ENCODE results near the gene ZNF319. TPM values are rescaled to one million over a fixed set of nuclear protein-coding genes. Genes with fewer than 3 reads are reported as not detected.

The ZNF319 gene
- total and polyA plus RNA-seq, 2 of the 13 experiments (the other 11 are each of a cell fraction or from before 2014, with no cell fraction given), result 2.4 to 3.6 TPM

DNA sequence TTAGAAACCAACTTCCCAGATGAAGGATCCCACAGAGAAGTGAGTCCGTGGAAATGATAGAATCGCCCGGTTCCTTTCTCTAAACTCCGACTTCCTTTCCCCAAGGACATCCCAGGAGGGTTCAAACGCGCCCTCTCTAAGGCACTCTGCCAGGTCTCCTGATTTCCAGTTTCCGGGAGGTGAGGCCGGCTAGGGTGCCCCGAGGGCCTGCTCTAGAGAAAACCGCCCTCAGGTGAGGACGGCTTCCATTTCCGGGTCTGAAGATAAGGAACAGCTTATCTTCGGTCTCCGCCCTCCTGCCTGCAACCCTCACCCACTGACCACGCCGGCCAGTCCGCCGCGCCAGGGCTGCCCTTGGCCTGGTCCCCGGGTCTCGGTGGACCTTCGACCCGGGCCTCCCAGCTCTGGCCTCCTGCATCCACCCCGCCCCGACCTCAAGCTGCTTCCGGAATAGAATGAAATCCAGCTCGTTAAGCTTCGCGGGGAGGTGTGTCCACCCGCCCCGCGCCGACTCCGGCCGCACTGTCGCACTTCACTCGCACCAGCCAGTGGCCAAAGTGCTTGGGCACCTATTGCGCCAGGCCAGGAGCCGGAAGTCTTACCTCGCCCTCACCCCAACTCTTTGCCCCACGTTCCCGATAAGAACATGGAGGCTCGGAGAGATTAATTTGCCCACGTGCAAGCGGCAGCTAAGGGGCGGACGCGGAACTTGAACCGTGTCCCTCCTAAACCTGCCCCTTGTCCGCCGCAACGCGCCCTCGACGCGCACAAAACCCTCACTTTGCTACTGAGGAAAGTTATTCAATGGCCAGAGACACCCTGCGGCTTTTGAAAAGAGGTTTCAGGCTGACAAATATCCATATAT lies 24.2 kb upstream of the ZNF319 start (continued):
- TF ChIP-seq, protein P1, sequence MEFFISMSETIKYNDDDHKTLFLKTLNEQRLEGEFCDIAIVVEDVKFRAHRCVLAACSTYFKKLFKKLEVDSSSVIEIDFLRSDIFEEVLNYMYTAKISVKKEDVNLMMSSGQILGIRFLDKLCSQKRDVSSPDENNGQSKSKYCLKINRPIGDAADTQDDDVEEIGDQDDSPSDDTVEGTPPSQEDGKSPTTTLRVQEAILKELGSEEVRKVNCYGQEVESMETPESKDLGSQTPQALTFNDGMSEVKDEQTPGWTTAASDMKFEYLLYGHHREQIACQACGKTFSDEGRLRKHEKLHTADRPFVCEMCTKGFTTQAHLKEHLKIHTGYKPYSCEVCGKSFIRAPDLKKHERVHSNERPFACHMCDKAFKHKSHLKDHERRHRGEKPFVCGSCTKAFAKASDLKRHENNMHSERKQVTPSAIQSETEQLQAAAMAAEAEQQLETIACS (CRISPR knock-in tag; IDR thresholded peaks at IDR 0.05), result no peak
- peak; percentile 64; the same call in 1 of the 2 replicates for TF ChIP-seq ZNF75D (CRISPR knock-in tag; IDR thresholded peaks at IDR 0.05; ENCODE audit: borderline replicate concordance)
- TF ChIP-seq ZNF274 (CRISPR knock-in tag; IDR thresholded peaks at IDR 0.05), result peak; percentile 93
- no peak for TF ChIP-seq ZFP36 (IDR thresholded peaks at IDR 0.05; ENCODE audit: borderline replicate concordance, low read depth, low read length, partially characterized antibody)
- no peak for TF ChIP-seq CHD2 (IDR thresholded peaks at IDR 0.05; ENCODE audit: low read depth, low read length)
- TF ChIP-seq IRX3 (CRISPR knock-in tag; IDR thresholded peaks at IDR 0.05; ENCODE audit: borderline replicate concordance, low read depth), result no peak; the same call in 1 of the 2 replicates
- TF ChIP-seq MAFF (IDR thresholded peaks at IDR 0.05; ENCODE audit: low read depth, low read length), result no peak
- TF ChIP-seq, protein P2, sequence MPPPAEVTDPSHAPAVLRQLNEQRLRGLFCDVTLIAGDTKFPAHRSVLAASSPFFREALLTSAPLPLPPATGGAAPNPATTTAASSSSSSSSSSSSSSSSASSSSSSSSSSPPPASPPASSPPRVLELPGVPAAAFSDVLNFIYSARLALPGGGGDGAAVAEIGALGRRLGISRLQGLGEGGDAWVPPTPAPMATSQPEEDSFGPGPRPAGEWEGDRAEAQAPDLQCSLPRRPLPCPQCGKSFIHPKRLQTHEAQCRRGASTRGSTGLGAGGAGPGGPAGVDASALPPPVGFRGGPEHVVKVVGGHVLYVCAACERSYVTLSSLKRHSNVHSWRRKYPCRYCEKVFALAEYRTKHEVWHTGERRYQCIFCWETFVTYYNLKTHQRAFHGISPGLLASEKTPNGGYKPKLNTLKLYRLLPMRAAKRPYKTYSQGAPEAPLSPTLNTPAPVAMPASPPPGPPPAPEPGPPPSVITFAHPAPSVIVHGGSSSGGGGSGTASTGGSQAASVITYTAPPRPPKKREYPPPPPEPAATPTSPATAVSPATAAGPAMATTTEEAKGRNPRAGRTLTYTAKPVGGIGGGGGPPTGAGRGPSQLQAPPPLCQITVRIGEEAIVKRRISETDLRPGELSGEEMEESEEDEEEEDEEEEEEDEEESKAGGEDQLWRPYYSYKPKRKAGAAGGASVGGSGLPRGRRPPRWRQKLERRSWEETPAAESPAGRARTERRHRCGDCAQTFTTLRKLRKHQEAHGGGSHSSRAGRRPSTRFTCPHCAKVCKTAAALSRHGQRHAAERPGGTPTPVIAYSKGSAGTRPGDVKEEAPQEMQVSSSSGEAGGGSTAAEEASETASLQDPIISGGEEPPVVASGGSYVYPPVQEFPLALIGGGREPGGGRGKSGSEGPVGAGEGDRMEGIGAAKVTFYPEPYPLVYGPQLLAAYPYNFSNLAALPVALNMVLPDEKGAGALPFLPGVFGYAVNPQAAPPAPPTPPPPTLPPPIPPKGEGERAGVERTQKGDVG (CRISPR knock-in tag; IDR thresholded peaks at IDR 0.05; ENCODE audit: borderline replicate concordance), result no peak; the same call in 1 of the 2 replicates
- TF ChIP-seq RARG (CRISPR knock-in tag; IDR thresholded peaks at IDR 0.05; ENCODE audit: low read depth), result no peak
- no peak; the same call in 1 of the 2 replicates for TF ChIP-seq ZNF329 (CRISPR knock-in tag; IDR thresholded peaks at IDR 0.05; ENCODE audit: low read depth)
- TF ChIP-seq, protein P3, sequence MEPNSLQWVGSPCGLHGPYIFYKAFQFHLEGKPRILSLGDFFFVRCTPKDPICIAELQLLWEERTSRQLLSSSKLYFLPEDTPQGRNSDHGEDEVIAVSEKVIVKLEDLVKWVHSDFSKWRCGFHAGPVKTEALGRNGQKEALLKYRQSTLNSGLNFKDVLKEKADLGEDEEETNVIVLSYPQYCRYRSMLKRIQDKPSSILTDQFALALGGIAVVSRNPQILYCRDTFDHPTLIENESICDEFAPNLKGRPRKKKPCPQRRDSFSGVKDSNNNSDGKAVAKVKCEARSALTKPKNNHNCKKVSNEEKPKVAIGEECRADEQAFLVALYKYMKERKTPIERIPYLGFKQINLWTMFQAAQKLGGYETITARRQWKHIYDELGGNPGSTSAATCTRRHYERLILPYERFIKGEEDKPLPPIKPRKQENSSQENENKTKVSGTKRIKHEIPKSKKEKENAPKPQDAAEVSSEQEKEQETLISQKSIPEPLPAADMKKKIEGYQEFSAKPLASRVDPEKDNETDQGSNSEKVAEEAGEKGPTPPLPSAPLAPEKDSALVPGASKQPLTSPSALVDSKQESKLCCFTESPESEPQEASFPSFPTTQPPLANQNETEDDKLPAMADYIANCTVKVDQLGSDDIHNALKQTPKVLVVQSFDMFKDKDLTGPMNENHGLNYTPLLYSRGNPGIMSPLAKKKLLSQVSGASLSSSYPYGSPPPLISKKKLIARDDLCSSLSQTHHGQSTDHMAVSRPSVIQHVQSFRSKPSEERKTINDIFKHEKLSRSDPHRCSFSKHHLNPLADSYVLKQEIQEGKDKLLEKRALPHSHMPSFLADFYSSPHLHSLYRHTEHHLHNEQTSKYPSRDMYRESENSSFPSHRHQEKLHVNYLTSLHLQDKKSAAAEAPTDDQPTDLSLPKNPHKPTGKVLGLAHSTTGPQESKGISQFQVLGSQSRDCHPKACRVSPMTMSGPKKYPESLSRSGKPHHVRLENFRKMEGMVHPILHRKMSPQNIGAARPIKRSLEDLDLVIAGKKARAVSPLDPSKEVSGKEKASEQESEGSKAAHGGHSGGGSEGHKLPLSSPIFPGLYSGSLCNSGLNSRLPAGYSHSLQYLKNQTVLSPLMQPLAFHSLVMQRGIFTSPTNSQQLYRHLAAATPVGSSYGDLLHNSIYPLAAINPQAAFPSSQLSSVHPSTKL (CRISPR knock-in tag; IDR thresholded peaks at IDR 0.05), result peak; percentile 88
- no peak for TF ChIP-seq RFX1 (IDR thresholded peaks at IDR 0.05)
- peak; percentile 65 for TF ChIP-seq ZNF337 (CRISPR knock-in tag; IDR thresholded peaks at IDR 0.05; ENCODE audit: borderline replicate concordance, low read depth)
- TF ChIP-seq GTF3A (CRISPR knock-in tag; conservative IDR thresholded peaks at IDR 0.05), result 0 out of 2 replicates have a peak, but pooled peaks have one; percentile 21
- TF ChIP-seq CHD4 (IDR thresholded peaks at IDR 0.05; ENCODE audit: borderline replicate concordance, low read length), result no peak; the same call in 1 of the 2 replicates
